GM20431 (cell line): ENCODE measurements around the gene CCDC149.
"Not testable (repeated sequence)": the region's sequence is repeated elsewhere in the genome, so short reads cannot be mapped to it uniquely, and the experiment has no call there.

Experiments
- in situ Hi-C: fragments of 300-500 bp; cut with MseI, MboI; formaldehyde crosslinking; loops from one replicate; pipeline ENCODE4 v1.15.0; 2020; ENCODE audit warnings: low sequenced_read_pairs; ENCODE audit not compliant: unreplicated experiment

Gene CCDC149

GRCh38 chr4:24920008-24920407 lies 7.2 kb upstream of the CCDC149 start:
- in situ Hi-C loops = no loop called here

GRCh38 chr4:24917076-24917856 lies 4.4 kb upstream of the CCDC149 start:
- in situ Hi-C loops = no loop called here

GRCh38 chr4:24915121-24915922 lies 2.5 kb upstream of the CCDC149 start:
- in situ Hi-C loops = no loop called here

GRCh38 chr4:24914460-24914859 lies 1.6 kb upstream of the CCDC149 start:
- in situ Hi-C loops = no loop called here

- in situ Hi-C loops = no loop called here
Measured at GRCh38 chr4:24913119-24913485, 260 bp upstream of the CCDC149 start.

GRCh38 chr4:24910499-24910898 lies 2.3 kb downstream of the CCDC149 start:
- in situ Hi-C loops = no loop called here

GRCh38 chr4:24909606-24910005 lies 3.2 kb downstream of the CCDC149 start:
- in situ Hi-C loops = not testable (repeated sequence)

GRCh38 chr4:24897639-24898038 lies 15.2 kb downstream of the CCDC149 start:
- in situ Hi-C loops = no loop called here

GRCh38 chr4:24896977-24897376 lies 15.9 kb downstream of the CCDC149 start:
- in situ Hi-C loops = no loop called here

- in situ Hi-C loops = no loop called here
Measured at GRCh38 chr4:24896056-24896455, 16.8 kb downstream of the CCDC149 start.

GRCh38 chr4:24895461-24895860 lies 17.4 kb downstream of the CCDC149 start:
- in situ Hi-C loops = no loop called here

GRCh38 chr4:24894846-24895245 lies 18.0 kb downstream of the CCDC149 start:
- in situ Hi-C loops = no loop called here

- in situ Hi-C loops = no loop called here
Measured at GRCh38 chr4:24894243-24894642, 18.6 kb downstream of the CCDC149 start.

- in situ Hi-C loops = no loop called here
Measured at GRCh38 chr4:24892778-24893177, 20.1 kb downstream of the CCDC149 start.

GRCh38 chr4:24892278-24892677 lies 20.6 kb downstream of the CCDC149 start:
- in situ Hi-C loops = no loop called here

- in situ Hi-C loops = no loop called here
Measured at GRCh38 chr4:24890561-24891126, 22.2 kb downstream of the CCDC149 start.

- in situ Hi-C loops = no loop called here
Measured at GRCh38 chr4:24889991-24890390, 22.9 kb downstream of the CCDC149 start.

GRCh38 chr4:24888475-24889344 lies 24.1 kb downstream of the CCDC149 start:
- in situ Hi-C loops = no loop called here

- in situ Hi-C loops = no loop called here
Measured at GRCh38 chr4:24887881-24888430, 24.9 kb downstream of the CCDC149 start.

- in situ Hi-C loops = no loop called here
Measured at GRCh38 chr4:24886596-24886995, 26.2 kb downstream of the CCDC149 start.
